Esophagus squamous epithelium (tissue), 4 donors: ENCODE measurements around the gene PRRX1.

Experiments
- POLR2A ChIP-seq, 4 donors: fragments of 450-650 bp; IDR thresholded peaks; one replicate each; pipeline ENCODE4 v1.6.1; 2017; ENCODE audit warnings: antibody characterized with exemption in 4 of 4, mild to moderate bottlenecking in 4 of 4, moderate library complexity in 3 of 4
- TF ChIP-seq, protein P1 (sequence below), 6 experiments: fragments of 450-650 bp in 4 of 6; fragments of 200-600 bp in 2 of 6; sonication (generic) in 2 of 6; IDR thresholded peaks; one replicate each; pipeline ENCODE4 v1.5.1; 2016 to 2019; ENCODE audit warnings: antibody characterized with exemption in 6 of 6, mild to moderate bottlenecking in 4 of 6, moderate library complexity in 4 of 6

DNA sequence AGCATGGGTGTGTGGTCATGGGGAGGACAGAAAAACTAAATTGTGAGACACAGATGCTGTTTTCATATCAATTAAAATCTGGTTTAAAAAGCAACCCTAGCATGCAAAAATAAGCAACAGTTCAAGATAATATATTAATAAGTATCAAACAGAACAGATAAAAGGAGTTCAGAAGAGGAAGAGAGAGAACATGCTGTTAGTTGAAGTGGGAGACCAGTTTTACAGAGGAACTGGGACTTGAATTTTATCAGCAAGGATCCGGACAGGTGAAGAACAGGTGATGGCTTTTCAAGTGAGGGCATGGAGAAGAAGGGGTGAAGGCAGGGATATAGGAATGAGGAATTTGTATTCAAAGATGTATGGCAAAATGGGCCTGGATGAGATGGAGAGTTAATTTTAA lies 75.9 kb downstream of the PRRX1 start:
- TF ChIP-seq, protein P1, sequence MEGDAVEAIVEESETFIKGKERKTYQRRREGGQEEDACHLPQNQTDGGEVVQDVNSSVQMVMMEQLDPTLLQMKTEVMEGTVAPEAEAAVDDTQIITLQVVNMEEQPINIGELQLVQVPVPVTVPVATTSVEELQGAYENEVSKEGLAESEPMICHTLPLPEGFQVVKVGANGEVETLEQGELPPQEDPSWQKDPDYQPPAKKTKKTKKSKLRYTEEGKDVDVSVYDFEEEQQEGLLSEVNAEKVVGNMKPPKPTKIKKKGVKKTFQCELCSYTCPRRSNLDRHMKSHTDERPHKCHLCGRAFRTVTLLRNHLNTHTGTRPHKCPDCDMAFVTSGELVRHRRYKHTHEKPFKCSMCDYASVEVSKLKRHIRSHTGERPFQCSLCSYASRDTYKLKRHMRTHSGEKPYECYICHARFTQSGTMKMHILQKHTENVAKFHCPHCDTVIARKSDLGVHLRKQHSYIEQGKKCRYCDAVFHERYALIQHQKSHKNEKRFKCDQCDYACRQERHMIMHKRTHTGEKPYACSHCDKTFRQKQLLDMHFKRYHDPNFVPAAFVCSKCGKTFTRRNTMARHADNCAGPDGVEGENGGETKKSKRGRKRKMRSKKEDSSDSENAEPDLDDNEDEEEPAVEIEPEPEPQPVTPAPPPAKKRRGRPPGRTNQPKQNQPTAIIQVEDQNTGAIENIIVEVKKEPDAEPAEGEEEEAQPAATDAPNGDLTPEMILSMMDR (IDR thresholded peaks at IDR 0.05): no peak
- no peak for TF ChIP-seq POLR2A (IDR thresholded peaks at IDR 0.05)
